Measurements from ENCODE around the gene PEX12.

DNA sequence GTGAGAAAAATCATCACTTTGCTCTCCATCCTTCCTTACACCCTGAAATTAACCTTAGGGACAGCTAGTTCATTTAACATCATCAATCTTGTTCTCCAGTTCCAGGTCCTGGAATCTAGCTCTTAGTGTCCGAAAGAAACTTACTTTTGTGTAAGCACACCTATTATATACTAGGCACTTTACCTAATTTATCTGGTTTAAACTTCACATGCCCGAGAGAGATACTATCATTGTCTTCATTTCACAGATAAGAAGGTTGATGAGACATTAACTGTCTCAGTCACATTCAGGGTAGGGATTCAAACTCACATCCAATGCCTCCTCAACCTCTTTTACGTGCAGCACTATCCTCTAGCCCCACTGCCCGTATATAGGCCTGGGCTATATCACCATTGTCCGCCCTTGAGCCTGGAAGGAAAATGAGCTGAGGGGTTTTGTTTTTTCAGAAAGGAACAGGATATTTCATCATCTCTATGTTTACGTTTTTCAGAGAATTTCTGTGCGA, 8.2 kb upstream of the PEX12 start:
- TF ChIP-seq, protein P1, sequence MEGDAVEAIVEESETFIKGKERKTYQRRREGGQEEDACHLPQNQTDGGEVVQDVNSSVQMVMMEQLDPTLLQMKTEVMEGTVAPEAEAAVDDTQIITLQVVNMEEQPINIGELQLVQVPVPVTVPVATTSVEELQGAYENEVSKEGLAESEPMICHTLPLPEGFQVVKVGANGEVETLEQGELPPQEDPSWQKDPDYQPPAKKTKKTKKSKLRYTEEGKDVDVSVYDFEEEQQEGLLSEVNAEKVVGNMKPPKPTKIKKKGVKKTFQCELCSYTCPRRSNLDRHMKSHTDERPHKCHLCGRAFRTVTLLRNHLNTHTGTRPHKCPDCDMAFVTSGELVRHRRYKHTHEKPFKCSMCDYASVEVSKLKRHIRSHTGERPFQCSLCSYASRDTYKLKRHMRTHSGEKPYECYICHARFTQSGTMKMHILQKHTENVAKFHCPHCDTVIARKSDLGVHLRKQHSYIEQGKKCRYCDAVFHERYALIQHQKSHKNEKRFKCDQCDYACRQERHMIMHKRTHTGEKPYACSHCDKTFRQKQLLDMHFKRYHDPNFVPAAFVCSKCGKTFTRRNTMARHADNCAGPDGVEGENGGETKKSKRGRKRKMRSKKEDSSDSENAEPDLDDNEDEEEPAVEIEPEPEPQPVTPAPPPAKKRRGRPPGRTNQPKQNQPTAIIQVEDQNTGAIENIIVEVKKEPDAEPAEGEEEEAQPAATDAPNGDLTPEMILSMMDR (IDR thresholded peaks at IDR 0.05): no peak
- TF ChIP-seq POLR2AphosphoS5 (IDR thresholded peaks at IDR 0.05) (no peak), POLR2A (IDR thresholded peaks at IDR 0.05; ENCODE audit: low read depth) (no peak)
